Epithelial cell of proximal tubule (primary cell): Measurements from ENCODE around the gene SAFB. TPM values are rescaled to one million over a fixed set of nuclear protein-coding genes. Genes with fewer than 3 reads are reported as not detected.

Experiments
- DNase-seq: peaks from one replicate; pipeline ENCODE4 v3.0.0-alpha.2; 2011; ENCODE audit warnings: low read depth
- H3K4me3 ChIP-seq: 2 replicates; pipeline ENCODE4 v1.5.1; 2011; ENCODE audit warnings: low read depth, mild to moderate bottlenecking, low read length
- CTCF ChIP-seq: conservative IDR thresholded peaks from 2 replicates; pipeline ENCODE4 v1.5.1; 2012; ENCODE audit warnings: low read depth, mild to moderate bottlenecking, low read length
- total RNA-seq: library from RNA; depleted of rRNA; stranded (reverse); fragments of >200 nt; gene quantifications from 2 replicates; pipeline ENCODE4 v1.2.3, GENCODE V29; 2015

SAFB gene
- total RNA-seq, 1 donor from 2014 or later = 65.6 TPM

- DNase-seq = no peak
- no peak for TF ChIP-seq CTCF
- H3K4me3 ChIP-seq = no peak overlapping the region
Observed at GRCh38 chr19:5627395-5627904, 4.6 kb downstream of the SAFB start.

- H3K4me3 ChIP-seq = no peak overlapping the region
- TF ChIP-seq CTCF = no peak
Observed at GRCh38 chr19:5628461-5628860, 5.6 kb downstream of the SAFB start.

GRCh38 chr19:5628919-5629481 is 6.1 kb downstream of the SAFB start:
- no peak for DNase-seq
- no peak for TF ChIP-seq CTCF
- H3K4me3 ChIP-seq = no peak overlapping the region

More at GRCh38 chr19:5628461-5628860, 5.6 kb downstream of the SAFB start:
- no peak for DNase-seq

- TF ChIP-seq CTCF = no peak
- no peak for DNase-seq
- no peak overlapping the region for H3K4me3 ChIP-seq
Observed at GRCh38 chr19:5631567-5632240, 8.8 kb downstream of the SAFB start.

- H3K4me3 ChIP-seq = no peak overlapping the region
- TF ChIP-seq CTCF = no peak
- no peak for DNase-seq
Observed at GRCh38 chr19:5632241-5632612, 9.3 kb downstream of the SAFB start.

GRCh38 chr19:5632657-5633056 is 9.8 kb downstream of the SAFB start:
- H3K4me3 ChIP-seq = no peak overlapping the region
- TF ChIP-seq CTCF = no peak
- DNase-seq = no peak

- no peak for TF ChIP-seq CTCF
Observed at GRCh38 chr19:5635427-5635826, 12.5 kb downstream of the SAFB start.

More at GRCh38 chr19:5635427-5635826, 12.5 kb downstream of the SAFB start:
- no peak for DNase-seq
- H3K4me3 ChIP-seq = no peak overlapping the region
